OCI-LY7 (cell line): ENCODE measurements around the gene LRBA.

ENCODE experiments used
- EZH2phosphoT487 ChIP-seq: fragments of 200-600 bp; sonication (generic); IDR thresholded peaks from 2 replicates; pipeline ENCODE4 v1.6.1; 2018; ENCODE audit warnings: low read depth, borderline replicate concordance, mild to moderate bottlenecking, mixed run types, antibody characterized with exemption, low read length, moderate library complexity, mixed read lengths
- TF ChIP-seq, protein P1 (sequence below): fragments of 200-600 bp; sonication (generic); conservative IDR thresholded peaks from 2 replicates; pipeline ENCODE4 v1.5.1; 2014; ENCODE audit warnings: mild to moderate bottlenecking, antibody characterized with exemption, low read length, moderate library complexity, mixed read lengths

DNA sequence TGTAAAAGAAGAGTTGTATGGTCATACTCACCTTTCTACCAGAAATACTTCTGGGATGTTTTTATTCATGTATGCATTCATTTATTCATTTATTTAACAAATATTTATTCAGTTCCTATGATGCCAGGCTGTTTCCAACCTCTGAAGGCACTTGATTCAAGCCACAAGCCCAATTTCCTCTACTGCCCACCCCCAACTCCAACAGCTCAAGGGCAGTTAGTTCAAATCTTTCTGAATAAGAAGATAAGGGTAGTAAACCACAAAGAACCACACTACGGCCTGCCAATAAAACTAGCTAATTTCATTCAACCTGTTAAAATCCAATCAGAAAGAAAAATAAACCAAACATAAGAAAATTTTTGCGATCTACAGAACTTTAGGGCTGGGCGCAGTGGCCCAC, 31.2 kb downstream of the LRBA start:
- TF ChIP-seq, protein P1, sequence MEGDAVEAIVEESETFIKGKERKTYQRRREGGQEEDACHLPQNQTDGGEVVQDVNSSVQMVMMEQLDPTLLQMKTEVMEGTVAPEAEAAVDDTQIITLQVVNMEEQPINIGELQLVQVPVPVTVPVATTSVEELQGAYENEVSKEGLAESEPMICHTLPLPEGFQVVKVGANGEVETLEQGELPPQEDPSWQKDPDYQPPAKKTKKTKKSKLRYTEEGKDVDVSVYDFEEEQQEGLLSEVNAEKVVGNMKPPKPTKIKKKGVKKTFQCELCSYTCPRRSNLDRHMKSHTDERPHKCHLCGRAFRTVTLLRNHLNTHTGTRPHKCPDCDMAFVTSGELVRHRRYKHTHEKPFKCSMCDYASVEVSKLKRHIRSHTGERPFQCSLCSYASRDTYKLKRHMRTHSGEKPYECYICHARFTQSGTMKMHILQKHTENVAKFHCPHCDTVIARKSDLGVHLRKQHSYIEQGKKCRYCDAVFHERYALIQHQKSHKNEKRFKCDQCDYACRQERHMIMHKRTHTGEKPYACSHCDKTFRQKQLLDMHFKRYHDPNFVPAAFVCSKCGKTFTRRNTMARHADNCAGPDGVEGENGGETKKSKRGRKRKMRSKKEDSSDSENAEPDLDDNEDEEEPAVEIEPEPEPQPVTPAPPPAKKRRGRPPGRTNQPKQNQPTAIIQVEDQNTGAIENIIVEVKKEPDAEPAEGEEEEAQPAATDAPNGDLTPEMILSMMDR = no peak
- TF ChIP-seq EZH2phosphoT487 = no peak
